Spleen (tissue), 11 donors: ENCODE results near the gene RBM47. TPM values are rescaled to one million over a fixed set of nuclear protein-coding genes. Genes with fewer than 3 reads are reported as not detected.

ENCODE experiments used
- DNase-seq: peaks from one replicate; pipeline ENCODE4 v3.0.0-alpha.2; 2020
- H3K27ac ChIP-seq, 8 donors: fragments of 200-600 bp; sonication (generic) in 7 of 8; 1 replicate in 4 of 8; 2 replicates in 4 of 8; pipeline versions ENCODE4 v1.5.0 to v1.8.0; 2016 to 2021; ENCODE audit warnings: inconsistent platforms in 4 of 8, mild to moderate bottlenecking in 4 of 8, moderate library complexity in 1 of 8
- H3K27me3 ChIP-seq, 7 donors: fragments of 200-600 bp; sonication (generic) in 6 of 7; replicated peaks in 1 of 7; 1 replicate in 4 of 7; 2 replicates in 3 of 7; pipeline versions ENCODE4 v1.5.0 to v1.8.0; 2016 to 2021; ENCODE audit warnings: inconsistent platforms in 3 of 7, mild to moderate bottlenecking in 1 of 7
- H3K36me3 ChIP-seq, 6 donors: fragments of 200-600 bp; sonication (generic) in 5 of 6; 1 replicate in 4 of 6; 2 replicates in 2 of 6; pipeline versions ENCODE4 v1.5.0 to v1.8.0; 2016 to 2021; ENCODE audit warnings: inconsistent platforms in 2 of 6
- H3K4me1 ChIP-seq, 6 donors: fragments of 200-600 bp; sonication (generic) in 5 of 6; 1 replicate in 3 of 6; 2 replicates in 3 of 6; pipeline versions ENCODE4 v1.5.0 to v1.8.0; 2016 to 2021; ENCODE audit warnings: inconsistent platforms in 3 of 6
- H3K4me3 ChIP-seq, 8 donors: fragments of 200-600 bp; sonication (generic) in 7 of 8; 1 replicate in 4 of 8; 2 replicates in 4 of 8; pipeline versions ENCODE4 v1.5.0 to v1.8.0; 2016 to 2021; ENCODE audit warnings: inconsistent platforms in 4 of 8, mild to moderate bottlenecking in 4 of 8, moderate library complexity in 2 of 8
- H3K9me3 ChIP-seq, 8 donors: fragments of 200-600 bp; sonication (generic) in 7 of 8; 1 replicate in 4 of 8; 2 replicates in 4 of 8; pipeline versions ENCODE4 v1.5.0 to v1.8.0; 2016 to 2021; ENCODE audit warnings: inconsistent platforms in 4 of 8
- POLR2A ChIP-seq, 3 donors: fragments of 450-650 bp; IDR thresholded peaks; one replicate each; pipeline ENCODE4 v1.5.1; 2017; ENCODE audit warnings: antibody characterized with exemption in 3 of 3, mild to moderate bottlenecking in 1 of 3
- POLR2AphosphoS5 ChIP-seq, 3 donors: sonication (generic); formaldehyde crosslinking; IDR thresholded peaks; one replicate each; pipeline ENCODE4 v1.5.1; 2017; ENCODE audit warnings: antibody characterized with exemption in 3 of 3
- WGBS, 5 donors: extraction: QIAGEN DNeasy Blood & Tissue Kit in 3 of 5; methylation state at CpG; one replicate each; pipeline versions ENCODE4 v1.1.5 to v1.1.7; 2013 to 2018; 5-methylcytosine and 5-hydroxymethylcytosine counted together
- intact Hi-C: fragments of 100-400 bp; cut with DNase I; formaldehyde crosslinking; loops from one replicate; pipeline ENCODE4 v1.15.0; 2023; ENCODE audit warnings: low total_unique reads
- polyA plus RNA-seq, 3 donors: library from polyadenylated mRNA; stranded (reverse); fragments of 200-250 nt; gene quantifications; one replicate each; pipeline ENCODE4 v1.2.1, GENCODE V29; 2013
- total RNA-seq, 7 donors: library from RNA; depleted of rRNA in 3 of 7; stranded (reverse); fragments of >200 nt in 3 of 7; fragmentation: NEBNext Ultra II Directional in 4 of 7; extraction: Animal tissue kit (Norgen Biotek cat#: 25700) in 4 of 7; gene quantifications; one replicate each; pipeline versions ENCODE4 v1.1.0 to v1.2.1, GENCODE V29; 2016 to 2021
- TF ChIP-seq, protein P1 (sequence below), 11 experiments: fragments of 200-600 bp in 7 of 11; fragments of 450-650 bp in 4 of 11; sonication (generic) in 4 of 11; IDR thresholded peaks in 8 of 11; conservative IDR thresholded peaks in 3 of 11; 1 replicate in 7 of 11; 2 replicates in 4 of 11; pipeline versions ENCODE4 v1.4.0 to v1.8.0; 2016 to 2021; ENCODE audit warnings: antibody characterized with exemption in 11 of 11, inconsistent platforms in 4 of 11, mild to moderate bottlenecking in 1 of 11
- donor health status: healthy with polysubstance abuse.
- donor health status: DM: no; HTN: no; CAD: no; lungs with moderate emphysema.
- donor health status: DM: no; HTN: no; CAD: no.
- donor health status: Bipolar disorder and iron deficiency.
- donor health status: healthy.
- donor health status: DM: no; HTN: no; CAD: no.
- donor health status: DM: yes; HTN: yes; CAD: no.

Gene RBM47
- total and polyA plus RNA-seq, 10 donors, result 6.0 to 164 (median 77.9) TPM

GRCh38 chr4:40419231-40419912, 210.3 kb downstream of the RBM47 start:
- Histone ChIP-seq H3K27ac (no peak overlapping the region), H3K4me3 (no peak overlapping the region), H3K36me3 (peaks cover 0 to 28% (median 2%) of the 10 kb centered on the region in 6 donors), H3K4me1 (no peaks in the 10 kb centered on the region), H3K9me3 (no peaks in the 10 kb centered on the region), H3K27me3 (no peaks in the 10 kb centered on the region)
- no peak for DNase-seq
- WGBS, 5 donors, result 60 to 84% (median 75%) methylated on average over 5 to 6 of the region's 6 CpGs
- no peak for TF ChIP-seq POLR2A (IDR thresholded peaks at IDR 0.05)
- TF ChIP-seq, protein P1, sequence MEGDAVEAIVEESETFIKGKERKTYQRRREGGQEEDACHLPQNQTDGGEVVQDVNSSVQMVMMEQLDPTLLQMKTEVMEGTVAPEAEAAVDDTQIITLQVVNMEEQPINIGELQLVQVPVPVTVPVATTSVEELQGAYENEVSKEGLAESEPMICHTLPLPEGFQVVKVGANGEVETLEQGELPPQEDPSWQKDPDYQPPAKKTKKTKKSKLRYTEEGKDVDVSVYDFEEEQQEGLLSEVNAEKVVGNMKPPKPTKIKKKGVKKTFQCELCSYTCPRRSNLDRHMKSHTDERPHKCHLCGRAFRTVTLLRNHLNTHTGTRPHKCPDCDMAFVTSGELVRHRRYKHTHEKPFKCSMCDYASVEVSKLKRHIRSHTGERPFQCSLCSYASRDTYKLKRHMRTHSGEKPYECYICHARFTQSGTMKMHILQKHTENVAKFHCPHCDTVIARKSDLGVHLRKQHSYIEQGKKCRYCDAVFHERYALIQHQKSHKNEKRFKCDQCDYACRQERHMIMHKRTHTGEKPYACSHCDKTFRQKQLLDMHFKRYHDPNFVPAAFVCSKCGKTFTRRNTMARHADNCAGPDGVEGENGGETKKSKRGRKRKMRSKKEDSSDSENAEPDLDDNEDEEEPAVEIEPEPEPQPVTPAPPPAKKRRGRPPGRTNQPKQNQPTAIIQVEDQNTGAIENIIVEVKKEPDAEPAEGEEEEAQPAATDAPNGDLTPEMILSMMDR (IDR thresholded peaks at IDR 0.05 in 8 of 11, conservative IDR thresholded peaks at IDR 0.05 in 3 of 11), result no peak
- no peak for TF ChIP-seq POLR2AphosphoS5 (IDR thresholded peaks at IDR 0.05)
- intact Hi-C loops, result no loop called here

DNA sequence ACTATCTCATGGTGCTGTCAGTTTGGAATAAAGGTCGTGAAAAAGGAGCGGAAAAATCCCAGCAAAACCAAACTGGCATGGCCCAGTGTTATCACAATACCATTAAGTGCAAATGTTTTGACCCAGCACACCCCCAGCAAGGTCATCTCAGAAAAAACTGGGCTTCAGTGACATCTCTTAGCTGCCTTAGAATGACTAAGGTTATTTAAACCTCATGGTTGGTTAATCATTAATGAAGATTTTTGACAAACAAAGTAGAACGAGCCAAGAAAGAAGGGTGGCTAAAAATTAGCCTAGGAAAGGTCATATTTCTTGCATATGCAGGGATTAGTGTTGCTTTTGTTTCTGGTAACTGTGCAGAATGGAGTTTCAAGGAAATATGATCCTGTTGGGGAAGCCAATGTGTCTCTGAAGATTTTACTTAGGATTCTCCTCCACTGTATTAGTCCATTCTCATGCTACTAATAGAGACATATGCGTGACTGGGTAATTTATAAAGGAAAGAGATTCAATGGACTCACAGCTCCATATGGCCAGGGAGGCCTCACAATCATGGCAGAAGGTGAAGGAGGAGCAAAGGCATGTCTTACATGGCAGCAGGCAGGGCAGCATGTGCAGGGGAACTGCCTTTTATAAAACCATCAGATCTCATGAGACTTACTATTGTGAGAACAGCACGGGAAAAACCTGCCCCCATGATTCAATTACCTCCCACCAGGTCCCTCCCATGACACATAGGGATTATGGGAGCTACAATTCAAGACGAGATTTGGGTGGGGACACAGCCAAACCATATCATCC, 211.0 kb downstream of the RBM47 start:
- no peak for DNase-seq
- no peaks in the 10 kb centered on the region for H3K9me3 ChIP-seq
- WGBS, 5 donors, result 70 to 81% (median 76%) methylated on average over 6 of the region's 6 CpGs
- no peaks in the 10 kb centered on the region for H3K27me3 ChIP-seq
- peaks cover 0 to 21% (median 2%) of the 10 kb centered on the region in 6 donors for H3K36me3 ChIP-seq
- H3K4me1 ChIP-seq, result no peaks in the 10 kb centered on the region
- no peak overlapping the region for H3K4me3 ChIP-seq
- TF ChIP-seq POLR2AphosphoS5 (IDR thresholded peaks at IDR 0.05), result no peak
- no peak for TF ChIP-seq POLR2A (IDR thresholded peaks at IDR 0.05)
- TF ChIP-seq, protein P1 (IDR thresholded peaks at IDR 0.05 in 8 of 11, conservative IDR thresholded peaks at IDR 0.05 in 3 of 11), result no peak
- intact Hi-C loops, result no loop called here
- no peak overlapping the region for H3K27ac ChIP-seq

DNA sequence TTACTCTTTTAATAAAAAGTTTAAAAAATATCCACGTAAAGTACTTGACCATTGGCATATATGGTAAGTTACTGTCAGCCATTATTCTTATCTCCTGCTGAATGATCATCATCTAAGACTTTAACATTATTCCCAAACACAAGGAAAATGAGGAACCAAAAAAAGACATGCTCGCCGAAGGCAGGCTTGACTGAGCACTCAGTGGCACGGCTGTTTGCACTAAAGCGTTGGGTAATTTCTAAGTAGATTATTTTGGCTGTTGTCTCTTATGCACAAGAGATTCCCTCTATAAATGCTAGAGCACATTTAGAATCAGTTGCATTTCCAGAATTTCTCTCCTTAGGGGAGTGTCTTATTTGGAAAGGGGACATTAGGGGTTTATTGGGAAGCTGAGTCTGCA, 211.7 kb downstream of the RBM47 start:
- DNase-seq, result no peak
- Histone ChIP-seq H3K27me3 (no peaks in the 10 kb centered on the region), H3K9me3 (no peaks in the 10 kb centered on the region), H3K36me3 (peaks cover 0 to 14% (median 2%) of the 10 kb centered on the region in 6 donors), H3K27ac (no peak overlapping the region), H3K4me3 (no peak overlapping the region), H3K4me1 (no peaks in the 10 kb centered on the region)
- TF ChIP-seq, protein P1 (IDR thresholded peaks at IDR 0.05 in 8 of 11, conservative IDR thresholded peaks at IDR 0.05 in 3 of 11), result no peak
- TF ChIP-seq POLR2A (IDR thresholded peaks at IDR 0.05), result no peak
- TF ChIP-seq POLR2AphosphoS5 (IDR thresholded peaks at IDR 0.05), result no peak
- intact Hi-C loops, result no loop called here
- WGBS, 5 donors, result 66 to 90% (median 87%) methylated on average over 5 of the region's 5 CpGs

GRCh38 chr4:40414673-40415072, 215.0 kb downstream of the RBM47 start:
- Histone ChIP-seq H3K9me3 (no peaks in the 10 kb centered on the region), H3K4me1 (no peaks in the 10 kb centered on the region), H3K36me3 (no peaks in the 10 kb centered on the region), H3K27ac (no peak overlapping the region), H3K27me3 (peaks cover 0 to 4% (median 0%) of the 10 kb centered on the region in 7 donors), H3K4me3 (no peak overlapping the region)
- DNase-seq, result no peak
- TF ChIP-seq POLR2A (IDR thresholded peaks at IDR 0.05) (no peak), POLR2AphosphoS5 (IDR thresholded peaks at IDR 0.05) (no peak)
- TF ChIP-seq, protein P1 (IDR thresholded peaks at IDR 0.05 in 8 of 11, conservative IDR thresholded peaks at IDR 0.05 in 3 of 11), result no peak
- intact Hi-C loops, result no loop called here
- WGBS, 5 donors, result 60 to 97% (median 84%) methylated on average over 3 of the region's 3 CpGs
